Measurements from ENCODE around the gene MBD3L4.
"Not testable (repeated sequence)": the region's sequence is repeated elsewhere in the genome, so short reads cannot be mapped to it uniquely, and the experiment has no call there.

GRCh38 chr19:7028790-7029189 lies 11.2 kb downstream of the MBD3L4 start:
- TF ChIP-seq CTCF (IDR thresholded peaks at IDR 0.05; ENCODE audit: low read depth, low read length, poor library complexity, severe bottlenecking); EZH2phosphoT487 (IDR thresholded peaks at IDR 0.05; ENCODE audit: borderline replicate concordance, low read length): not testable (repeated sequence)
